K562 (cell line): ENCODE measurements around the gene TRIM2.

Source experiments
- BHLHE40 ChIP-seq: IDR thresholded peaks from 2 replicates; pipeline ENCODE4 v1.6.1; 2011; ENCODE audit warnings: low read length, improper control_type of control experiment
- C11orf30 ChIP-seq: fragments of 450-650 bp; IDR thresholded peaks from 2 replicates; pipeline ENCODE4 v1.6.1; 2016; ENCODE audit warnings: low read depth, mild to moderate bottlenecking
- CBX5 ChIP-seq: IDR thresholded peaks from 2 replicates; pipeline ENCODE4 v1.6.1; 2014; ENCODE audit warnings: low read depth, borderline replicate concordance
- CHD1 ChIP-seq: fragments of 200-600 bp; sonication (generic); IDR thresholded peaks from one replicate; pipeline ENCODE4 v1.6.1; 2012; ENCODE audit warnings: mild to moderate bottlenecking, moderate library complexity, low read length, inconsistent platforms
- CTCF ChIP-seq, 3 experiments: IDR thresholded peaks in 2 of 3; conservative IDR thresholded peaks in 1 of 3; 2 replicates each; pipeline ENCODE4 v1.5.1; 2011 to 2012; ENCODE audit warnings: low read length in 3 of 3, mild to moderate bottlenecking in 3 of 3, control low read depth in 2 of 3, improper control_type of control experiment in 1 of 3, inconsistent platforms in 1 of 3, low read depth in 1 of 3, mixed read lengths in 1 of 3, moderate library complexity in 1 of 3; ENCODE audit not compliant: insufficient read depth in 2 of 3
- GTF3C2 ChIP-seq: IDR thresholded peaks from 3 replicates; pipeline ENCODE4 v1.6.1; 2011; ENCODE audit warnings: borderline replicate concordance, mild to moderate bottlenecking, moderate library complexity; ENCODE audit not compliant: insufficient read length; ENCODE audit errors: extremely low read depth
- HNRNPH1 ChIP-seq: fragments of 200-400 bp; formaldehyde crosslinking; optimal IDR thresholded peaks from 2 replicates; pipeline ENCODE3; 2017; ENCODE audit warnings: low read depth, mild to moderate bottlenecking, low read length, moderate library complexity
- KLF6 ChIP-seq: fragments of 250-450 bp; sonication (Bioruptor Pico); IDR thresholded peaks from 2 replicates; pipeline ENCODE4 v1.4.0; 2020; ENCODE audit warnings: mild to moderate bottlenecking, moderate library complexity, borderline replicate concordance
- ZNF407 ChIP-seq: fragments of 450-650 bp; IDR thresholded peaks from 2 replicates; pipeline ENCODE4 v1.6.1; 2016; ENCODE audit warnings: low read depth
- TF ChIP-seq, protein P1 (sequence below): sonication (generic); formaldehyde crosslinking; IDR thresholded peaks from 2 replicates; pipeline ENCODE4 v1.8.1; 2023; ENCODE audit warnings: mild to moderate bottlenecking, missing genetic modification reagents, moderate library complexity

DNA sequence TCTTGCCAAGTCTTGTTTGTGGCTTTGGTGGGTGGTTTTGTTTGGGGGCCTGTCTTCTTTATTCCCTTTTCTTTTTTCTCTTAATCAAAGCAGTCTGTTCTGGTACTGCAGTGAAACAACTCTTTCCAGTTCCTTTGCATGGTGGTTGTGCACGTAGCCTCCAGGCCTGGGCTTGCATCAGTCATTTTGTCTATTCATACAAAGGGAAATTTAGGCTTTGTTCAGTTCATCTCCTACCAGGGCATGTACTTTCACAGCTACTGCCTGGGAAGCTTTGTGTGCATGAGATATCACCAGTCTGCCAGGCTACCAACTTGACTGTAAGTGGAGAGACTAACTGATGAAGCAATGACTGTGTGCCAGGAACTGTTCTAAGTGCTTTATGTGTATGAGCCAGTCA lies 8.5 kb downstream of the TRIM2 start:
- TF ChIP-seq GTF3C2 (no peak), CHD1 (no peak), CTCF (IDR thresholded peaks at IDR 0.05 in 2 of 3, conservative IDR thresholded peaks at IDR 0.05 in 1 of 3; ENCODE audit: insufficient read depth in 2 of 3, low read depth in 1 of 3, low read length in 3 of 3) (no peak), C11orf30 (no peak), HNRNPH1 (no peak), KLF6 (CRISPR knock-in tag) (no peak), CBX5 (no peak), ZNF407 (no peak), BHLHE40 (no peak)
- TF ChIP-seq, protein P1, sequence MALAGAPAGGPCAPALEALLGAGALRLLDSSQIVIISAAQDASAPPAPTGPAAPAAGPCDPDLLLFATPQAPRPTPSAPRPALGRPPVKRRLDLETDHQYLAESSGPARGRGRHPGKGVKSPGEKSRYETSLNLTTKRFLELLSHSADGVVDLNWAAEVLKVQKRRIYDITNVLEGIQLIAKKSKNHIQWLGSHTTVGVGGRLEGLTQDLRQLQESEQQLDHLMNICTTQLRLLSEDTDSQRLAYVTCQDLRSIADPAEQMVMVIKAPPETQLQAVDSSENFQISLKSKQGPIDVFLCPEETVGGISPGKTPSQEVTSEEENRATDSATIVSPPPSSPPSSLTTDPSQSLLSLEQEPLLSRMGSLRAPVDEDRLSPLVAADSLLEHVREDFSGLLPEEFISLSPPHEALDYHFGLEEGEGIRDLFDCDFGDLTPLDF (CRISPR knock-in tag) = no peak
